Activated CD4-positive, alpha-beta memory T cell treated with anti-CD3 and anti-CD28 coated beads for 36 hours (primary cell): ENCODE measurements around the gene ATP10A. TPM values are rescaled to one million over a fixed set of nuclear protein-coding genes. Genes with fewer than 3 reads are reported as not detected.

Source experiments
- CTCF ChIA-PET: fragments of 350-600 bp; sonication (Branson Sonifier 250); formaldehyde crosslinking; loops from one replicate; lab custom pipeline; 2021; ENCODE audit warnings: antibody characterized with exemption, inconsistent platforms; lab: Charles Lee
- POLR2A ChIA-PET: fragments of 350-600 bp; sonication (Branson Sonifier 250); formaldehyde crosslinking; loops from one replicate; lab custom pipeline; 2021; ENCODE audit warnings: antibody characterized with exemption; lab: Charles Lee
- DNase-seq: peaks from one replicate; pipeline ENCODE4 v3.0.0-alpha.2; 2020
- H3K27ac Mint-ChIP-seq: one replicate; pipeline ENCODE4 v1.8.0; 2021; ENCODE audit warnings: mixed read lengths
- H3K27me3 Mint-ChIP-seq: one replicate; pipeline ENCODE4 v1.8.0; 2021; ENCODE audit warnings: mixed read lengths
- H3K36me3 Mint-ChIP-seq: one replicate; pipeline ENCODE4 v1.8.0; 2021; ENCODE audit warnings: mixed read lengths
- H3K4me1 Mint-ChIP-seq: one replicate; pipeline ENCODE4 v1.8.0; 2021; ENCODE audit warnings: low read depth, mixed read lengths
- H3K4me3 Mint-ChIP-seq: one replicate; pipeline ENCODE4 v1.8.0; 2021; ENCODE audit warnings: mild to moderate bottlenecking, mixed read lengths
- H3K9me3 Mint-ChIP-seq: one replicate; pipeline ENCODE4 v1.8.0; 2021; ENCODE audit warnings: mixed read lengths
- intact Hi-C: fragments of 100-400 bp; cut with micrococcal nuclease; formaldehyde crosslinking; loops from one replicate; pipeline ENCODE4 v1.15.1; 2023
- total RNA-seq, 2 experiments: library from RNA; stranded (reverse); gene quantifications; one replicate each; pipeline ENCODE4 v1.2.3, GENCODE V29; 2021

ATP10A gene
- total RNA-seq, 2 experiments from 2014 or later: 15.9 to 17.2 TPM

DNA sequence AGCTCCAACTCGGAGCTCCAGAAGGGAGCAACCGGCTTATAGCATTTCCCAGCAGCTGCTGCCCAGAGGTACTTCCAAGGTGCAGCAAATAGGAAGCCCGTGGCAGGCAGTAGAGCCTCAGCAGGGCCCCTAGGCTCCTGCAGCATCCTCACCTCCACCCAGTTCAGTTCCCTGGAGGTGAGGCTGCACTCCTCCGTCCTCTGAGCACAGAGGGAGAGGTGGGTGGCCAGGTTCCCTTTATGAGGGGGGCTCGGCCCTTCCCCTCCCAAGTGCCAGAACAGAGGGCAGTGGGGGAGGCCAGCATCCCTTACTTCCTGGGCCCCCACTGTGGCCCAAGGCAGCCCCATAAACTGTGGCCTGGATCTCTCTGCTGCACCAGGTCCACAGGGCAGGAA is 150.2 kb downstream of the ATP10A start:
- H3K36me3 Mint-ChIP-seq: peaks cover 4% of the 10 kb centered on the region
- H3K27me3 Mint-ChIP-seq: no peaks in the 10 kb centered on the region
- intact Hi-C loops: no loop called here
- CTCF ChIA-PET: no interaction called here
- no peak for DNase-seq
- no peaks in the 10 kb centered on the region for H3K9me3 Mint-ChIP-seq
- no peak overlapping the region for H3K4me3 Mint-ChIP-seq
- POLR2A ChIA-PET: no interaction called here
- no peaks in the 10 kb centered on the region for H3K4me1 Mint-ChIP-seq
- no peak overlapping the region for H3K27ac Mint-ChIP-seq

DNA sequence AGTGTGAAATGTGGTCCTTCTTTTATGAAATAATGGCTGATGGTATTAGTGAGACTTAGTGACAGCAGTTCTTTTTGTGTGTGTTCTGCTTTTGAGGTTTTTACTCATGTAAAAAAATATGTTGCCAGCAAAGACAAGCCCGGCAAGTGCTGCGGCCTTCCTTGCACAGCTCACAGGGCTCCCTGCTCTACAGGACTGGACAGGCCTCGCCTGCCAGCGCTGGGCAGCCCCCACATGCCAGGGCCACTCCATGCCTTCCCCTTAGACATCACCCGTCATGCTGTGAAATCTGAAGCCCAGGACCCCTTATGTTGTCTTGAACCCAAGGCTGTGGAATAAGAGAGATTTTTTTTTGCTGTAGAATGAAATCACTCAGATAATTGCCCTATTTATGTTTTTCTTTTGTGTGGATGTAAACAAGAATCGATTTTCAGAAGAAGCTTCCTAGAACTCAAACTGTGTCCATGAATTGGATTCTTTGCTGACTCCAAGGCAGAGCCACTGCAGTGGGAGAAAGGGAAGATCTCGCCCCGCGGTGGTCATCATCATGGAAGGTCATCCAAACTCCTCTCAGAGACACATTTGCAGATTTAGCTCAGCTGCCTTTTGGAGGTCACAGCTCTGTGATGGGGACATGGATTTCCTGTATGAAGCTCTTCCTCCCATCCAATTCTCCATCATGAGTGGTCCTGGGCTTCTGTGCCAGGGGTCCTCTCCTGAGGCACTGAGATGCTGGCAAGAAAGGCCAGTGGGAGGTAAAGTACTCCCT is 150.8 kb downstream of the ATP10A start:
- Mint-ChIP-seq H3K36me3 (peaks cover 4% of the 10 kb centered on the region), H3K27ac (no peak overlapping the region), H3K27me3 (no peaks in the 10 kb centered on the region), H3K9me3 (no peaks in the 10 kb centered on the region), H3K4me3 (no peak overlapping the region), H3K4me1 (no peaks in the 10 kb centered on the region)
- POLR2A ChIA-PET: no interaction called here
- intact Hi-C loops: no loop called here
- CTCF ChIA-PET: no interaction called here
- no peak for DNase-seq

DNA sequence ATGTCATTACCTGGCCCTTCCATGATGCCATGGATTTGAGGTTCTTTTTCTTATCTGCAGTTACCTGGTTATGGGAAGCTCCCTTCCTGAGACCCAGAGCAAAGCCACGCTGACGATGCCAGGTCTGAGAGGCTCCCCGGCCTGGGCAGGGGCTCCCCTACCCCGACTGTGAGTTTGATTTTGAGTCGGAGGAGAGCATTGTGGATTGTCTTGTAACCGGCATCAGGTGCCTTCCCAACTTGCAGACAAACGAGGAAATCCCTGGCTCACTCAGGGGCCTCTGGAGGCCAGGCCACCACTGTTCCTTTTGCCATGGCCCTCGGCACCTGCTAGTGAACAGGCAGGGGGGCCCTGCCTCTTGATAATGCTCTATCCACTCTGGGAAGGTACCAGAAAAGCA is 151.4 kb downstream of the ATP10A start:
- Mint-ChIP-seq H3K27me3 (no peaks in the 10 kb centered on the region), H3K4me1 (no peaks in the 10 kb centered on the region), H3K4me3 (no peak overlapping the region), H3K9me3 (no peaks in the 10 kb centered on the region), H3K27ac (no peak overlapping the region), H3K36me3 (peaks cover 4% of the 10 kb centered on the region)
- POLR2A ChIA-PET: no interaction called here
- CTCF ChIA-PET: interaction anchor here (2.3 kb wide), 1 partner anchor 203 kb away, joined by 18 read pairs; no protein-coding TSS in a partner anchor
- intact Hi-C loops: no loop called here
- no peak for DNase-seq

DNA sequence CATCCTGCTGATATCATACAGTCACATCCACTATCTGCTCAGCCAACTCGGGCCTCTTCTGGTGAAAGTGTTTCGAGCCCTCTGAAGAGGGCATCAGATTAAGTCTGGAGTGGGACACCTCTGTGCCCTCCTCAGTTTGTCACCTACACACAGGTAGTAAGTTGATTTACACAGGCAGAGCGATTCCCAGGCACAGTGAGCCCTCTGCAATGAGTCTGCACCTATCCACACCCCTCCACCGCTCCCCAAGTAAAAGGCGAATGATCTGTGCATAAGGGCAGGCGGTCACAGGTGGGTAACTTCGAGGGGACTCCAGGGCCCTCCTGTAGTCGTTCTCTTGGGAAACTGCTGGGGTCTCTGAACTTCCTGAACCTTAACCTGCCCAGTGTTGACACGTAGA is 152.0 kb downstream of the ATP10A start:
- Mint-ChIP-seq H3K36me3 (peaks cover 4% of the 10 kb centered on the region), H3K27me3 (no peaks in the 10 kb centered on the region), H3K4me1 (no peaks in the 10 kb centered on the region), H3K9me3 (no peaks in the 10 kb centered on the region), H3K4me3 (no peak overlapping the region), H3K27ac (no peak overlapping the region)
- ChIA-PET POLR2A (no interaction called here), CTCF (interaction anchor here (0.6 to 2.3 kb wide), 3 partner anchors 203 to 482 kb away, joined by 3 to 18 read pairs (median 12); no protein-coding TSS in a partner anchor)
- no peak for DNase-seq
- intact Hi-C loops: no loop called here

DNA sequence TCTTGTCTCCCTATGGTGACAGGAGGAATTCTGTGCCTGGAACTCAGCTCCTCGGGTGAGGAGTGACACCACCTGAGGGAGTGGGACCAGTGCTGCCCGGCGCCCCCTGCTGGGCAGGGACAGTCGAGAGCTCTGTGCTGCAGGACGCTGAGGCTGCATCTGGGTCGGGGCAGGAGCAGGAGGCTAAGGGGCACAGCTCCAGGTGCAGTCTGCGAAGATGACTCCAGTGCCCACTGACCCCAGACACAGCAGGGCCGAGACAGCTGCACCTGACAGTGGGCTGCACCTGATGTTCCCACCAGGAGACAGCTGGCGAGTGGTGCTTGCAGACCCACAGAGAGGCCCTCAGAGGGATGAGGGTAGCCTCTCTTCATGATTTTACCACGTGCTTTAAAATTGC is 152.9 kb downstream of the ATP10A start:
- intact Hi-C loops: no loop called here
- peaks cover 7% of the 10 kb centered on the region for H3K36me3 Mint-ChIP-seq
- no peaks in the 10 kb centered on the region for H3K9me3 Mint-ChIP-seq
- DNase-seq: peak; percentile 61
- H3K4me1 Mint-ChIP-seq: no peaks in the 10 kb centered on the region
- H3K27ac Mint-ChIP-seq: no peak overlapping the region
- H3K4me3 Mint-ChIP-seq: no peak overlapping the region
- ChIA-PET CTCF (interaction anchor here (0.6 to 2.3 kb wide), 14 partner anchors 9 to 224 kb away, joined by 3 to 18 read pairs (median 4); no protein-coding TSS in a partner anchor), POLR2A (no interaction called here)
- H3K27me3 Mint-ChIP-seq: no peaks in the 10 kb centered on the region

DNA sequence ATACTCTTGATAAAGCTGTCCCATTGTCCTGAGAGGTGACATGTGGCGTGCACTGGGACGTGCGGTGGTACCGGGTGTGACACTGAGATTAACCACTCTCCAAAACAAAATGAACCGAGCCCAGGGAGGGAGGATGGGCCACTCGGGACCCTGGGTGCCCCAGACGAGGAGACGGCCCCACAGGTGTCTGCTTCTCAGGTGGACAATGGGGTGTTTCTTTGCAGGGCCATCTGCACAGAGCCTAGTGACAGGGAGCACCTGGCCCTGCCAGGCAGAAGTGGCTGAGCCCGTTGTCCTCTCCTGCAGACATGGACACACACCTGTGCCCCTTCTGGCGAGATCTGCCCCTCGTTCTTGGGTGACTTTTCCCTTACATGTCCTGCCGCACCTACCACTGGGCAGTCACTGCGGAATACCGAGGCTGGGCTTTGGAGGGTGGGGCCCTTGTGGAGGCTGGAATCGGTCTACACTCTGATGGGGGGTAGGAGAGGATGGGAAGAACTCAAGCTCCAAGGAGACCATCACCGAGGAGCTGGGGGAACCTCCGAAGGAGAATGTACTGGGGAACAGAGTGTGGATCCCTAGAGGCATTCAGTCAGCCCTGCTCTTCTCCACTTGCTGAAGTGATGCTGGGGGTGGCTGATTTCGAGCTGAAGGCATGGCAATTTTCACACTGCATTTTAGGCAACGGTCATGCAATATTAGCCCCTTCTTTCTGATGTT is 153.5 kb downstream of the ATP10A start:
- Mint-ChIP-seq H3K36me3 (peaks cover 9% of the 10 kb centered on the region), H3K27ac (no peak overlapping the region), H3K4me3 (no peak overlapping the region), H3K27me3 (no peaks in the 10 kb centered on the region), H3K4me1 (no peaks in the 10 kb centered on the region), H3K9me3 (no peaks in the 10 kb centered on the region)
- no peak for DNase-seq
- CTCF ChIA-PET: interaction anchor here (0.6 to 2.3 kb wide), 14 partner anchors 9 to 232 kb away, joined by 3 to 18 read pairs (median 4); no protein-coding TSS in a partner anchor
- intact Hi-C loops: no loop called here
- POLR2A ChIA-PET: no interaction called here

DNA sequence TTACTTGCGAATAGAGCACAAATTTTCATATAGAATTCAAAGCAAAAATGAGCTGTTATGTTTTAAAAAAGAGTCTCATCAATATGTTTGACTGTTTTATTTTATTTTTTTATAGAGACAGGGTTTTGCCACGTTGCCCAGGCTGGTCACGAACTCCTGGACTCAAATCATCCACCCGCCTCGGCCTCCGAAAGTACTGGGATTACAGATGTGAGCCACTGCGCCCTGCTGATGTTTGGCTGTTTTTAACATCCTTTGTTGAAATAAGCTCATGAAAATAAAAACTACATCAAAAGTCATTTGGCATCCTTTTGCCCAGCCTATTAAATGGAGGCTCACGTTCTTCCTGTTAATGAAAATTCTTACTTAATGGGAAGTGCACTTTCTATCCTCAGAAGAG is 154.7 kb downstream of the ATP10A start:
- Mint-ChIP-seq H3K9me3 (no peaks in the 10 kb centered on the region), H3K27ac (no peak overlapping the region), H3K27me3 (no peaks in the 10 kb centered on the region), H3K4me3 (no peak overlapping the region), H3K36me3 (peaks cover 9% of the 10 kb centered on the region), H3K4me1 (no peaks in the 10 kb centered on the region)
- ChIA-PET POLR2A (no interaction called here), CTCF (interaction anchor here (0.6 to 2.0 kb wide), 2 partner anchors 99 to 200 kb away, joined by 3 to 5 read pairs; no protein-coding TSS in a partner anchor)
- intact Hi-C loops: no loop called here
- no peak for DNase-seq

DNA sequence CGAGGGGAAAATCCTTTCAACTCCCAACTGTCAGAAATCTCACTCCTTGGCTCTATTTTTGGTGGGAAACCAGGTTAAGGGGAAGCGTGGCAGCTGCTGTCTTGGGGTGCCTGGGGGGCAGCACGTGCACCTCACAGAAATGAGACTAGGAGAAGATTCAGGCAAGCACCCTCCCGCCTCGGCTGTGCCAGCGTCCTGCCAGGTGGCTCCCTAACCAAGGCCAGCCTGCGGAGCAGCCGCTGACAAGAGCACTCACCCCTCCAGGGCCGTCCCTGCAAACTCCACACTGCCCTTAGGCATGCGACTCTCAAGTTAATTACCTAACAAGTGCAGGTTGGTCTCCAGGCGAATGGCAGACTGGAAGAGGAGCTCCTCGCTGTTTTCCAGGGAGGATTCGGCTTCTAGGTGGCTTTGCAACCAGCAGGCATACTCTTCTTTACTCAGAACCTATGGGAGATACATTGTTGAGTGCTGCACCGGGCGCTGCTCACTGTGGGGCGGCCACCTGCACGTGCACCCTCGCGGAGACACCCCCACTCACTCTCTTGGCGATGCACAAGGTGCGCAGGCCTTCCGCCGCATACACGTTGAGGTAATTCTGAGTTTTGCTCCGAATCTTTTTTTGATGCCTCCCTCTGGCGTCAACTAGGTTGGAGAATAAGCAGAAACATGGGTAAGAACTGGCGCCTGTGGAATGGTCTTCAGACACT is 155.3 kb downstream of the ATP10A start:
- intact Hi-C loops: no loop called here
- DNase-seq: no peak
- Mint-ChIP-seq H3K27ac (no peak overlapping the region), H3K36me3 (peaks cover 9% of the 10 kb centered on the region), H3K4me1 (no peaks in the 10 kb centered on the region), H3K27me3 (no peaks in the 10 kb centered on the region), H3K9me3 (no peaks in the 10 kb centered on the region), H3K4me3 (no peak overlapping the region)
- POLR2A ChIA-PET: no interaction called here
- CTCF ChIA-PET: interaction anchor here (0.6 to 2.0 kb wide), 2 partner anchors 100 to 199 kb away, joined by 3 to 5 read pairs; no protein-coding TSS in a partner anchor

DNA sequence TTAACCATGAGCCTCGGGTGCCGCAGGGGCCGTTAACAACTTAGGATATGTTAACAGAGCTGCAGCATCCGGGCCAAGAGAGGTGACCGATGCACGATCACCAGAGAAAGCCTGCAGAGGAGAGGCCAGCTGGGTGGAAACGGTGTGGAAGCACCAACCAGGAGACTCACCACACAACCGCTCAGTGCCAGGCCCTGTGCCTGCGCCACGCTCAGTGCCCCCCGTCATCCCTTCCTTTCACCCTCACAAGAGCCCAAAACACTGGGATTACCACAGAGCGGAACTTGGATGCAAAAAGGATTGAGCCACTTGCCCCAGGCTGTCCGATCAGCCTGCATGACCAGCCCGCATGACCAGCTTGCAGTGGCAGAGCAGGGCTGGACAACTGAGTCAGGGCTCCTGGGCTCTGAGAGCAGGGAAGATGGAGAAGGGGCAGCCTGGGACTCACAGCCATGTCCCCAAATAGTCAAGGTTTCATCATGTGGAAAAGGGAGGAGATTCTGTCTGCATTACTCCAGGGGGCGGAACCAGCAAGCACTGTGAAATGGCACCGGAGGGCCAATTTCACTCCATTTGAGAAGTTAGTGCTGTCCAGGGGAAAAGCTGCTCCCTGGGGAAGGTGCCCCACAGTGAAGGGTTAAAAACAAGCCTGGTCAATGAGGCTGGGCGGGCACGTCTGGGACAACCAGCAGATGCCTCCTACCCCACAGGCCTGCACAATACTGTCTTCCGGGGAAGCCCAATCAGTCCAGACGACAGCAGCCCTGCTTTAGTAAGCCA is 156.8 kb downstream of the ATP10A start:
- Mint-ChIP-seq H3K4me1 (no peaks in the 10 kb centered on the region), H3K27me3 (no peaks in the 10 kb centered on the region), H3K4me3 (no peak overlapping the region), H3K36me3 (peaks cover 7% of the 10 kb centered on the region), H3K9me3 (no peaks in the 10 kb centered on the region), H3K27ac (no peak overlapping the region)
- ChIA-PET CTCF (interaction anchor here (0.6 to 2.0 kb wide), 2 partner anchors 12 to 198 kb away, joined by 3 to 5 read pairs; no protein-coding TSS in a partner anchor), POLR2A (no interaction called here)
- intact Hi-C loops: no loop called here
- no peak for DNase-seq

DNA sequence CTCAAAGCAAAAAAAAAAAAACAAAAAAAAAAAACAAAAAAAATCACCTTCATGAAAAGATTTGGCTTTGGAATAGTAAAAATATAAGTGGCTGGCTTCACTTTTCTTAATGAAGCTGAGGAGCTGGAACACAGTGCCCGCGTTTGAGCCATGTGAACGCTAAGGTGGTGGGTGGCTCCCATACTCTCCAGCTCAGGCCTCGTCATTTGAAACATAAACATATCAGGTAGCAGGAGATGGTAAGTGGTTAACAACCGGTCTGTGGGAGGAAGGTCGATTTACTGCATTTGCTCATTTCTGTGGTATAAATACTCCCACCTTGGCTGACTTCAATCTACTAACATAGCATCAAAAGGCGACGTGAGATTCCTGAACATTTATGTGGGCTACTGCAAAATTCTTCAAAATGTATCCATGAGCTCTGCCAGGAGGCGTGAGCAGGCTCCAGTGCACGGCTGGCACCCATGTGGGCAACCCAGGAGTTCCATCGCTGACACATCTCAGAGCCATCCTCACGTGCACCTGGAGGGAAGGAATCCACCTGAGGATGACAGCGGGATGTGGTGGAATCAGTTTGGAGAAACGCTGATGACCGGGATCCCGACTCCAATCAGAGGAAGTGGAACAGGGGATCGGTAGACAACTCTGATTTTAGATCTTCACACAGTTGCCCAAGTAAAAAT is 157.6 kb downstream of the ATP10A start:
- CTCF ChIA-PET: interaction anchor here (0.6 kb wide), 1 partner anchor 11 kb away, joined by 3 read pairs; no protein-coding TSS in a partner anchor
- no peaks in the 10 kb centered on the region for H3K9me3 Mint-ChIP-seq
- no peaks in the 10 kb centered on the region for H3K27me3 Mint-ChIP-seq
- no peak overlapping the region for H3K27ac Mint-ChIP-seq
- peaks cover 11% of the 10 kb centered on the region for H3K36me3 Mint-ChIP-seq
- POLR2A ChIA-PET: no interaction called here
- DNase-seq: no peak
- no peak overlapping the region for H3K4me3 Mint-ChIP-seq
- intact Hi-C loops: no loop called here
- no peaks in the 10 kb centered on the region for H3K4me1 Mint-ChIP-seq

DNA sequence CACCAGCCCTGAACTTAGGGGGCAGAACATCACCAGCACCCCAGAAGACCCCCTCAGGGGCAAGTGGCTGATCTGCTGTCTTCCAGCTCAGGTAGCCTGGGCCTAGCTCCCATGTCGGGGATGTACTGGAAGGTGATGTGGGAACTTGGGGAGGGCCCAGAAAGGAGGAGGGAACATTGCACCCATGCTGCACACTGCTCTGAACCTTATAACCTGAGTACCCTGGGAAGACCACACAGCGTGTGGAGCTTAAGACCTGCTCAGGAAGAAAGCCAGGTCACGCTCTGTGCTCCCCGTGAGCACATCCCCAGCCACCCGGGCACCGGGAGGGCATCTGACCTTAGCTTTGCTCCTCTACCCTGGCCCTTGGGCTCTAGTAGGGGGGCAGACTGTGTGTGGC is 159.4 kb downstream of the ATP10A start:
- peaks cover 20% of the 10 kb centered on the region for H3K36me3 Mint-ChIP-seq

More for the DNA sequence above, 159.4 kb downstream of the ATP10A start:
- Mint-ChIP-seq H3K9me3 (no peaks in the 10 kb centered on the region), H3K4me1 (no peaks in the 10 kb centered on the region), H3K4me3 (no peak overlapping the region), H3K27me3 (no peaks in the 10 kb centered on the region), H3K27ac (no peak overlapping the region)
- ChIA-PET POLR2A (no interaction called here), CTCF (no interaction called here)
- DNase-seq: no peak
- intact Hi-C loops: no loop called here
